ENCODE measurements around the gene CFAP57. TPM values are rescaled to one million over a fixed set of nuclear protein-coding genes. Genes with fewer than 3 reads are reported as not detected.
A peak's percentile ranks its signal among the peaks of the same experiment; 100 is the strongest.
"Not testable (repeated sequence)": the region's sequence is repeated elsewhere in the genome, so short reads cannot be mapped to it uniquely, and the experiment has no call there.

Gene CFAP57
- total and polyA plus RNA-seq, 9 donors = 0.04 to 0.36 (median 0.24) TPM

DNA sequence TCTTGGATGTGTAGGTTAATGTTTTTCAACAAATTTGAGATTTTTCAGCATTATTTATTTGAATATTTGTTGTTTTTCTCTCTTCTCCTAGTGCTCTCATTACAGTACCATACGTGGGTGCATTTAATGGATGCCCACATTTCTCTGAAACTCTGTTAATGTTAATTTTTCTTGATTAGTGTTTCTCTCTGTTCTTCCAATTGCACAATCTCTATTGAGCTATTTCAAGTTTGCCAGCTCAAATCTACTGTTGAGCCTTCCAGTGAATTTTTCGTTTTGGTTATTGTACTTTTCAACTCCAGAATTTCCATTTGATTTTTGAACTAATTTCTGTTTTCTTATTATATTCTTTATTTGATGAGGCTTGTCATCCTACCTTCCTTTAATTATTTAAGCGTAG is 31.7 kb downstream of the CFAP57 start:
- Histone ChIP-seq H3K4me3 (ENCODE audit: low read length) (no peak overlapping the region), H3K4me1 (ENCODE audit: control insufficient read depth, insufficient read depth, low read length) (peaks cover 29% of the 10 kb centered on the region), H3K27me3 (ENCODE audit: control insufficient read depth, insufficient read depth, low read length) (no peaks in the 10 kb centered on the region), H3K36me3 (ENCODE audit: control insufficient read depth, insufficient read depth, low read length) (no peaks in the 10 kb centered on the region), H3K9me3 (replicated peaks; ENCODE audit: control insufficient read depth, low read depth, low read length) (no peaks in the 10 kb centered on the region), H3K27ac (ENCODE audit: low read length) (no peak overlapping the region)
- no CpG with 5 or more reads among the region's 3 CpGs for WGBS (ENCODE audit: insufficient coverage)
- no peak for DNase-seq

DNA sequence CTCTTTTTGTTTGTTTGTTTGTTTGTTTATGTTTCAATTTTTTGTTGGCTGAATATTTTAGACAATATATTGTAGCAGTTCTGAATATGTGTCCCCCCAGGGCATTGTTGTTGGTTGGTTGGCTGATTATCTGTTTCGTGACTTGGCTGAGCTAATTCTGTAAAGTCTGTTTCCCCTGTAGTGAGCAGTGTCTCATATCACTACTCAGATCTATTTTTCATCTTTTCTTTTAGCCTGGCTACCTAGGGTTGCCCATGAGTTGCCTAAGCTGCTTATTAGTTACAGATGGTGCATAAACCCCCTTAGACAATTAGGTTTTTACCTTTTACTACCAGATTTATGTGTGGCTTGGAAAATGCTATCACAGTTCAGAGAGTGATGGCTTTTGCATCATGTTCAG is 32.3 kb downstream of the CFAP57 start:
- no peaks in the 10 kb centered on the region for H3K36me3 ChIP-seq (ENCODE audit: control insufficient read depth, insufficient read depth, low read length)
- H3K9me3 ChIP-seq (replicated peaks; ENCODE audit: control insufficient read depth, low read depth, low read length) = no peaks in the 10 kb centered on the region
- WGBS (ENCODE audit: insufficient coverage) = no CpG with 5 or more reads among the region's 1 CpG
- no peak for DNase-seq
- no peak overlapping the region for H3K4me3 ChIP-seq (ENCODE audit: low read length)
- no peaks in the 10 kb centered on the region for H3K27me3 ChIP-seq (ENCODE audit: control insufficient read depth, insufficient read depth, low read length)
- peaks cover 29% of the 10 kb centered on the region for H3K4me1 ChIP-seq (ENCODE audit: control insufficient read depth, insufficient read depth, low read length)
- H3K27ac ChIP-seq (ENCODE audit: low read length) = no peak overlapping the region

DNA sequence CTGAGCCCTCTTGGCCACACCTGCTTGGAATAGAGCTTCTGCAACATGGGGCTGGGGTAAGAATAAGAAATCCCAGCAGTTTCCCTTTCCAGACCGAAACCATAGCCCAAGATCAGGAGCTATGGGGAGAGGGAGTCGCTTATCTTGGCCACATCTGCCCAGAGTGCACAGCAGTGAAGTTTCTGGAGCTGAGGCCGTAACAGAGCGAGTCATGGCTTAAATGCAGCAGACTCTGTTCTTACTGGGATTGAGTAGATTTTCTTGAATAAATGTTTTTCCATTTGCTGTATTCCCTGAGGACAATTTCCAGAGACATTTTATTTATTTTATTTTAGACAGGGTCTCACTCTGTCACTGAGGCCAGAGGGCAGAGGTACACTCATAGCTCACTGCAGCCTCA is 33.5 kb downstream of the CFAP57 start:
- peak overlapping the region; percentile 85 for H3K27ac ChIP-seq (ENCODE audit: low read length)
- 33% methylated on average over 1 of the region's 4 CpGs for WGBS (ENCODE audit: insufficient coverage)
- H3K27me3 ChIP-seq (ENCODE audit: control insufficient read depth, insufficient read depth, low read length) = no peaks in the 10 kb centered on the region

DNA sequence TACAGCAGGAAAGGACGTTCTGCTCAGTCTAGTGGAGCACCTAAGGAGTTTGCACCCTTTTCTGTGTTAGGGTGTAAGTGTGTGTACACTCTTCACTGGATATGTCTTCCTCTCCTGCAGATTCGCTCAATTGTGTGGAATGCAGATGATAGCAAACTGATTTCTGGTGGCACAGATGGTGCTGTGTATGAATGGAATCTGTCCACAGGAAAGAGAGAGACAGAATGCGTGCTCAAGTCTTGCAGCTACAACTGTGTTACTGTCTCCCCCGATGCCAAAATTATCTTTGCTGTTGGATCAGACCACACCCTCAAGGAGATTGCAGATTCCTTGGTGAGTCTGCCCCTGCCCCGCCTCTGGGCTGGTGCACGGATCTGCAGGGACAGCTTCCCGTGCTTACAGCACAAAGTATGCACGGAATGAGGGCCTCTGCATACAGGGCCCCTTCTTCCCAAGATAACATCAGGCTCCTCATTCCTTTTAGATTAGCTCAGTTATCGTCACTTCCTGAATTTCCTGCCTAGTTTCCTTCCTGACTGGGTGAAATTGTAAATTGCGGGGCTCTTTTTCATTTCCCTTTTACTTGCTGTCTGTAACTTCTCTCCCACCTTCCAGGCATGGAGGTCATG is 34.6 kb downstream of the CFAP57 start:
- 9% methylated on average over 8 of the region's 10 CpGs for WGBS (ENCODE audit: insufficient coverage)
- H3K4me3 ChIP-seq (ENCODE audit: low read length) = no peak overlapping the region
- DNase-seq = peak; percentile 72

More for the DNA sequence above, 33.5 kb downstream of the CFAP57 start:
- peaks cover 29% of the 10 kb centered on the region for H3K4me1 ChIP-seq (ENCODE audit: control insufficient read depth, insufficient read depth, low read length)
- H3K4me3 ChIP-seq (ENCODE audit: low read length) = no peak overlapping the region
- no peaks in the 10 kb centered on the region for H3K9me3 ChIP-seq (replicated peaks; ENCODE audit: control insufficient read depth, low read depth, low read length)
- no peaks in the 10 kb centered on the region for H3K36me3 ChIP-seq (ENCODE audit: control insufficient read depth, insufficient read depth, low read length)
- peak; percentile 15 for DNase-seq

DNA sequence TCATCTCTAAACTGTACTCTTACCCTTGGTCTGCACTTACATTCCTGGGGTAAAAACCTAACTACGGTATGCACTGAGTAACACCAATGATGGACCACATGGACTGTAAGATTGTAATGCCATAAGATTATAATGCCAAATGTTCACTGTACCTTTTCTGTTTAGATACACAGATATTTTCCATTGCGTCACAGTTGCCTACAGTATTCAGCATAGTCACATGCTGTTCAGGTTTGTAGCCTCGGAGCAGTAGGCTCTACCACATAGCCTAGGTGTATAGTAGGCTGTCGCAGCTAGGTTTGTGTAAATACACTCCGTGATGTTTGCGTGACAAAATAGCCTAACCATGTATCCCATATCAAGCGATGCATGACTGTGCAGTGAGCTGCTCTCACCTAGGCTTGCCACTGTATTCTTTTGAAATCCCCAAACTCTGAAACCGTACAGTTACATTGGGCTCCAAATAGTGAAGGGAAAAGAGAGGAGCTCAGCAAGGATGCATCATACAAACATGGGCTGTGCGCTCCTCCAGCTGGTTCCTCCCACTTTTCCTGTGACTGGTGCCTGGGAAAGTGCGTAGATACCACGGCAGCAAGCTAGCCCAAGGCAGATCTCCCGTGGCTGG is 35.2 kb downstream of the CFAP57 start:
- H3K9me3 ChIP-seq (replicated peaks; ENCODE audit: control insufficient read depth, low read depth, low read length) = no peaks in the 10 kb centered on the region
- DNase-seq = peak; percentile 27
- H3K4me3 ChIP-seq (ENCODE audit: low read length) = no peak overlapping the region
- WGBS (ENCODE audit: insufficient coverage) = 84% methylated on average over 5 of the region's 12 CpGs
- peak overlapping the region; percentile 85 for H3K27ac ChIP-seq (ENCODE audit: low read length)
- no peaks in the 10 kb centered on the region for H3K36me3 ChIP-seq (ENCODE audit: control insufficient read depth, insufficient read depth, low read length)
- no peaks in the 10 kb centered on the region for H3K27me3 ChIP-seq (ENCODE audit: control insufficient read depth, insufficient read depth, low read length)
- peaks cover 29% of the 10 kb centered on the region for H3K4me1 ChIP-seq (ENCODE audit: control insufficient read depth, insufficient read depth, low read length)

More for the DNA sequence above, 34.6 kb downstream of the CFAP57 start:
- Histone ChIP-seq H3K27me3 (ENCODE audit: control insufficient read depth, insufficient read depth, low read length) (no peaks in the 10 kb centered on the region), H3K27ac (ENCODE audit: low read length) (peak overlapping the region; percentile 85), H3K9me3 (replicated peaks; ENCODE audit: control insufficient read depth, low read depth, low read length) (no peaks in the 10 kb centered on the region), H3K36me3 (ENCODE audit: control insufficient read depth, insufficient read depth, low read length) (no peaks in the 10 kb centered on the region), H3K4me1 (ENCODE audit: control insufficient read depth, insufficient read depth, low read length) (peaks cover 29% of the 10 kb centered on the region)

DNA sequence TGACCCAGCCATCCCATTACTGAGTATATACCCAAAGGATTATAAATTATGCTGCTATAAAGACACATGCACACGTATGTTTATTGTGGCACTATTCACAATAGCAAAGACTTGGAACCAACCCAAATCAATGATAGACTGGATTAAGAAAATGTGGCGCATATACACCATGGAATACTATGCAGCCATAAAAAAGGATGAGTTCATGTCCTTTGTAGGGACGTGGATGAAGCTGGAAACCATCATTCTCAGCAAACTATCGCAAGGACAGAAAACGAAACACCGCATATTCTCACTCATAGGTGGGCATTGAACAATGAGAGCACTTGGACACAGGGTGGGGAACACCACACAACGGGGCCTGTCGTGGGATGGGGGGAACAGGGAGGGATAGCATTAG is 36.1 kb downstream of the CFAP57 start:
- H3K27ac ChIP-seq (ENCODE audit: low read length); DNase-seq; H3K27me3 ChIP-seq (ENCODE audit: control insufficient read depth, insufficient read depth, low read length); H3K36me3 ChIP-seq (ENCODE audit: control insufficient read depth, insufficient read depth, low read length); H3K9me3 ChIP-seq (replicated peaks; ENCODE audit: control insufficient read depth, low read depth, low read length); H3K4me3 ChIP-seq (ENCODE audit: low read length): not testable (repeated sequence)
- peaks cover 29% of the 10 kb centered on the region for H3K4me1 ChIP-seq (ENCODE audit: control insufficient read depth, insufficient read depth, low read length)
- no CpG with 5 or more reads among the region's 8 CpGs for whole genome bisulfite sequencing (ENCODE audit: insufficient coverage)

DNA sequence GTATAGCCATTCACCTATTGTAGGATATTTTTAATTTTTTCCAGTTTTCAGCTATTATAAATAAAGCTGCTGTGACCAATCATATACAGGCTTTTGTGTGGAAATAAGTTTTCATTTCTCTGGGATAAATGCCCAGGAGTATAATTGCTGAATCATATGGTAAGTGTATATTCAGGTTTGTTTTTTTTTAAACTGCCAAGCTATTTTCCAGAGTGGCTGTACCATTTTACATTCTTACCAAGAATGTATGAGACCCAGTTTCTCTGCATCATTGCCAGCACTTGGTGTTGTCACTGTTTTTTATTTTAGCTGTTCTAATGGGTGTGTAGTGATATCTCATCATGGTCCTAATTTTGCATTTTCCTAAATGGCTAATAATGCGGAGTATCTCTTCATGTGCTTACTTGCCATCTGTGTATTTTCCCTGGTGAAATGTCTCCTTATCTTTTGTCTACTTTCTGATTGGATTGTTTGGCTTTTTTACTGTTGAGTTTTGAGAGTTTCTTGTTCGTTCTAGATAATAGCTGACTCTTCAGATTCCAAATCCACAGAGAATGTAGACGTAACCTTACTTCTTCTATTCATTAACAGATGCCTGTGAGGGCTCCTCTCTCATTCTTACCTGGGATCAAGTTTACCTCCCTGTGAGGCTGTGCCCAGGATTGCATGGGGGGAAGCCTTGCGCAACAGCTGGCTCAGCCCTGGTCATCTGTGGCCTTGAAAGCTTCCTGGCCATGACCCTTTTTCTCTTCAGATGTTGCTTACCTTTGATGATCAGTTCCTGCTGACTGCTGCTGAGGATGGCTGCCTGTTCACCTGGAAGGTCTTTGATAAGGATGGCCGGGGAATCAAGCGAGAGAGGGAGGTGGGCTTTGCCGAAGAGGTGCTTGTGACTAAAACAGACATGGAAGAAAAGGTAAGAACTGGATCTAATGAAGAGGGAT is 42.6 kb downstream of the CFAP57 start:
- 64% methylated on average over 4 of the region's 7 CpGs for WGBS (ENCODE audit: insufficient coverage)
- Histone ChIP-seq H3K27me3 (ENCODE audit: control insufficient read depth, insufficient read depth, low read length) (no peaks in the 10 kb centered on the region), H3K4me3 (ENCODE audit: low read length) (no peak overlapping the region), H3K4me1 (ENCODE audit: control insufficient read depth, insufficient read depth, low read length) (no peaks in the 10 kb centered on the region), H3K27ac (ENCODE audit: low read length) (no peak overlapping the region), H3K9me3 (replicated peaks; ENCODE audit: control insufficient read depth, low read depth, low read length) (no peaks in the 10 kb centered on the region), H3K36me3 (ENCODE audit: control insufficient read depth, insufficient read depth, low read length) (no peaks in the 10 kb centered on the region)
- DNase-seq = peak; percentile 53

DNA sequence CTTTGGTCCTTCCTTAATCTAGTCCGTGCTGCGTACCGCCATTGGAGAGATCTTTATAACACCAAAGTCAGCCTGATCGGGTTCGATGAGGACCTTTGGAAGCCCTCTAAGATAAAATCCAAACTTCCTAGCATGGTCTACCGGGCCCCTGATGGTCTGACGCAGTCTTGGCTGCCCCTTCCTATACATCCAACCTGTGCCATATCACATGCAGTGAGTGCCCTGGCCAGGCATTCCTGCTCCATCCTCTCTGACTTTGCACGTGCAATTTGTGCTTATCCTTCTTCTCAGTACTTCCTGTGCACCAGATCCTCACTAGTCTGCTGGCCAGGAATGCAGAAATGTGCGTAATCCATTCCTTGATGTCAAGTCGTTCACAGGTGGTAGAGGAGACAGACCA is 45.6 kb downstream of the CFAP57 start:
- Histone ChIP-seq H3K27me3 (ENCODE audit: control insufficient read depth, insufficient read depth, low read length) (no peaks in the 10 kb centered on the region), H3K27ac (ENCODE audit: low read length) (no peak overlapping the region), H3K4me1 (ENCODE audit: control insufficient read depth, insufficient read depth, low read length) (no peaks in the 10 kb centered on the region), H3K9me3 (replicated peaks; ENCODE audit: control insufficient read depth, low read depth, low read length) (no peaks in the 10 kb centered on the region), H3K36me3 (ENCODE audit: control insufficient read depth, insufficient read depth, low read length) (no peaks in the 10 kb centered on the region), H3K4me3 (ENCODE audit: low read length) (no peak overlapping the region)
- 87% methylated on average over 8 of the region's 10 CpGs for WGBS (ENCODE audit: insufficient coverage)
- no peak for DNase-seq

DNA sequence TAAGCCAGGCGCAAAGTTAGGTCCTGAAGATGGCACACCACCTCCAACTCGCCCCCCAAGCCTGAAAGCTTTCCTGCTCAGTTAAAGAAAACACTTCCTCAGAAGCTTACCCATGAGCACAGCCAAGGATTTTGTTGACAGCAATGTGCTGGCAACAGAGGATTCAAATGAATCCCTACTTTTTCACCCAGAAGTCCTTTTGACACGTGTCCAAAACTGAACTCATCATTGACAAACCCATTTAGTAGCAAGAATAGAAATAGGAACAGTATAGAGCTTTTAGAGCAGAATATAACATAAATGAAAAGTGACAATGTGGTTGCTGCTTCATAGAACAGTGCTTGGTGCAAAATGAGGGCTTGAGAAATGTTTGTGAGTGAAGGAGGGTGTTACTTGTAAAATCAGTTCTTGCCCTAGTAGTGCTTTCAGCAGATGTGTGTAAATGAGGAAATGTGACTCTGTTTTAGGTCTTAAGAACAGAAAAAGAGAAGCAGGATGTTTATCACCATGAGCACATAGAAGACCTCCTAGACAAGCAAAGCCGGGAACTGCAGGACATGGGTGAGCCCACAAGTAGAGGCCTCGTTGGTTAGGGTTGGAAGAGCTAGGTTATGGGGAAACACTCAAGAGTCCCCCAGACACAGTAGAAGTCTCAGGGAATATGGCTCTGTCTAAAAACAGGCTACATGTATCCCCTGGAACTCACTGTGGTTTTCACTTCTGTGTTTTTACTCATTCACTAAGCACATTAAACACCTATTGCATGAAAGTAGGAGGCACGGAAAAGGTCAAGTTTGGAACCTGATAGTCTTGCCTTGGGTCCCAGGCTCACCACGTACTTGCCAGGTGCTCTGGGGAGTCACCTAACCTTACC is 49.0 kb downstream of the CFAP57 start:
- no peaks in the 10 kb centered on the region for H3K4me1 ChIP-seq (ENCODE audit: control insufficient read depth, insufficient read depth, low read length)
- no peaks in the 10 kb centered on the region for H3K9me3 ChIP-seq (replicated peaks; ENCODE audit: control insufficient read depth, low read depth, low read length)
- WGBS (ENCODE audit: insufficient coverage) = 78% methylated on average over 6 of the region's 7 CpGs
- H3K4me3 ChIP-seq (ENCODE audit: low read length) = no peak overlapping the region
- DNase-seq = peak; percentile 20
- H3K27me3 ChIP-seq (ENCODE audit: control insufficient read depth, insufficient read depth, low read length) = no peaks in the 10 kb centered on the region
- no peaks in the 10 kb centered on the region for H3K36me3 ChIP-seq (ENCODE audit: control insufficient read depth, insufficient read depth, low read length)
- H3K27ac ChIP-seq (ENCODE audit: low read length) = no peak overlapping the region
